Liver (tissue), 3 donors: ENCODE data around the gene CTBP1.

Experiments
- CTCF ChIP-seq: fragments of 150-350 bp; IDR thresholded peaks from 2 replicates; pipeline ENCODE4 v1.5.1; 2017; ENCODE audit warnings: improper control_type of control experiment, low read depth, low read length; ENCODE audit not compliant: missing input control
- EGR1 ChIP-seq, 2 donors: IDR thresholded peaks; 2 replicates each; pipeline ENCODE4 v1.6.1; 2016 to 2018; ENCODE audit warnings: antibody characterized with exemption in 2 of 2, low read depth in 2 of 2
- GABPA ChIP-seq, 2 donors: IDR thresholded peaks in 1 of 2; conservative IDR thresholded peaks in 1 of 2; 2 replicates each; pipeline ENCODE4 v1.6.1; 2016; ENCODE audit warnings: antibody characterized with exemption in 2 of 2, mild to moderate bottlenecking in 1 of 2, moderate library complexity in 1 of 2
- HNF4A ChIP-seq, 2 donors: conservative IDR thresholded peaks; 2 replicates each; pipeline ENCODE4 v1.6.1; 2016; ENCODE audit warnings: antibody characterized with exemption in 2 of 2, mild to moderate bottlenecking in 2 of 2
- MAX ChIP-seq: IDR thresholded peaks from 2 replicates; pipeline ENCODE4 v1.6.1; 2016; ENCODE audit warnings: antibody characterized with exemption
- RAD21 ChIP-seq, 2 donors: IDR thresholded peaks; 2 replicates each; pipeline ENCODE4 v1.6.1; 2016; ENCODE audit warnings: antibody characterized with exemption in 2 of 2, mild to moderate bottlenecking in 2 of 2
- TAF1 ChIP-seq: conservative IDR thresholded peaks from 2 replicates; pipeline ENCODE4 v1.6.1; 2016; ENCODE audit warnings: antibody characterized with exemption, mild to moderate bottlenecking
- YY1 ChIP-seq: IDR thresholded peaks from 2 replicates; pipeline ENCODE4 v1.6.1; 2016; ENCODE audit warnings: antibody characterized with exemption, mild to moderate bottlenecking
- TF ChIP-seq, protein P1 (sequence below): IDR thresholded peaks from 2 replicates; pipeline ENCODE4 v1.6.1; 2016; ENCODE audit warnings: antibody characterized with exemption, mild to moderate bottlenecking
- donor health status: healthy.
- donor health status: healthy.

- TF ChIP-seq GABPA (IDR thresholded peaks at IDR 0.05 in 1 of 2, conservative IDR thresholded peaks at IDR 0.05 in 1 of 2) (no peak), CTCF (no peak), EGR1 (IDR thresholded peaks at IDR 0.05; ENCODE audit: low read depth in 2 of 2) (no peak), MAX (no peak), RAD21 (IDR thresholded peaks at IDR 0.05) (no peak), HNF4A (conservative IDR thresholded peaks at IDR 0.05) (no peak), YY1 (no peak), TAF1 (no peak)
- TF ChIP-seq, protein P1, sequence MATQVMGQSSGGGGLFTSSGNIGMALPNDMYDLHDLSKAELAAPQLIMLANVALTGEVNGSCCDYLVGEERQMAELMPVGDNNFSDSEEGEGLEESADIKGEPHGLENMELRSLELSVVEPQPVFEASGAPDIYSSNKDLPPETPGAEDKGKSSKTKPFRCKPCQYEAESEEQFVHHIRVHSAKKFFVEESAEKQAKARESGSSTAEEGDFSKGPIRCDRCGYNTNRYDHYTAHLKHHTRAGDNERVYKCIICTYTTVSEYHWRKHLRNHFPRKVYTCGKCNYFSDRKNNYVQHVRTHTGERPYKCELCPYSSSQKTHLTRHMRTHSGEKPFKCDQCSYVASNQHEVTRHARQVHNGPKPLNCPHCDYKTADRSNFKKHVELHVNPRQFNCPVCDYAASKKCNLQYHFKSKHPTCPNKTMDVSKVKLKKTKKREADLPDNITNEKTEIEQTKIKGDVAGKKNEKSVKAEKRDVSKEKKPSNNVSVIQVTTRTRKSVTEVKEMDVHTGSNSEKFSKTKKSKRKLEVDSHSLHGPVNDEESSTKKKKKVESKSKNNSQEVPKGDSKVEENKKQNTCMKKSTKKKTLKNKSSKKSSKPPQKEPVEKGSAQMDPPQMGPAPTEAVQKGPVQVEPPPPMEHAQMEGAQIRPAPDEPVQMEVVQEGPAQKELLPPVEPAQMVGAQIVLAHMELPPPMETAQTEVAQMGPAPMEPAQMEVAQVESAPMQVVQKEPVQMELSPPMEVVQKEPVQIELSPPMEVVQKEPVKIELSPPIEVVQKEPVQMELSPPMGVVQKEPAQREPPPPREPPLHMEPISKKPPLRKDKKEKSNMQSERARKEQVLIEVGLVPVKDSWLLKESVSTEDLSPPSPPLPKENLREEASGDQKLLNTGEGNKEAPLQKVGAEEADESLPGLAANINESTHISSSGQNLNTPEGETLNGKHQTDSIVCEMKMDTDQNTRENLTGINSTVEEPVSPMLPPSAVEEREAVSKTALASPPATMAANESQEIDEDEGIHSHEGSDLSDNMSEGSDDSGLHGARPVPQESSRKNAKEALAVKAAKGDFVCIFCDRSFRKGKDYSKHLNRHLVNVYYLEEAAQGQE = no peak
These were observed 3.4 kb downstream of the CTBP1 start for GRCh38 chr4:1245481-1246051.
